ENCODE measurements around the gene SCNN1B.

Gene SCNN1B

DNA sequence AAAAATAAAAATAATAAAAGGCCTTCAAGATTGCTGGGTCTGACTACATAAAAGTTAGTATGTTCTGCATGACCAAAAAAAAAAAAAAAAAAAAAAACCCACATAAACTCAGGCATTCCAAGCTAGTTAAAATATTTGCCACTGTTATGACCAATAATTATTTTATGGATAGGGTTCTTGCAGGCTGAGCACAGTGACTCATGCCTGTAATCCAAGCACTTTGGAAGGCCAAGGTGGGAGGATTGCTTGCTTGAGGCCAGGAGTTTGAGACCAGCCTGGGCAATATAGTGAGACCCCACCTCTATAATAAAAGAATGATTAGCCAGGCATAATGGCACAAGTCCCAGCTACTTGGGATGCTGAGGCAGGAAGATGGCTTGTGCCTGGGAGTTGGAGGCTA is 8.1 kb downstream of the SCNN1B start:
- Histone ChIP-seq H3K9ac (ENCODE audit: low read length) (no peak overlapping the region), H2AFZ (ENCODE audit: low read depth, low read length, severe bottlenecking) (no peak overlapping the region), H3K27me3 (ENCODE audit: low read length) (no peaks in the 10 kb centered on the region), H3F3A (ENCODE audit: insufficient read depth) (no peaks in the 10 kb centered on the region), H3K9me3 (ENCODE audit: insufficient read depth, low read length) (no peaks in the 10 kb centered on the region; the same call in 1 of the 2 replicates), H3K9me2 (replicated peaks; ENCODE audit: insufficient read depth, low read length) (no peaks in the 10 kb centered on the region), H3K4me2 (ENCODE audit: low read depth, low read length, poor library complexity, severe bottlenecking) (no peak overlapping the region), H3K27ac (ENCODE audit: low read depth, low read length) (no peak overlapping the region), H4K20me1 (ENCODE audit: low read depth, low read length) (no peaks in the 10 kb centered on the region), H3K36me3 (ENCODE audit: low read length) (peaks cover 7% of the 10 kb centered on the region), H3K79me2 (ENCODE audit: insufficient read depth, low read length) (no peaks in the 10 kb centered on the region), H3K4me3 (ENCODE audit: insufficient read depth, low read length, poor library complexity, severe bottlenecking) (no peak overlapping the region)
- TF ChIP-seq EZH2phosphoT487 (conservative IDR thresholded peaks at IDR 0.05; ENCODE audit: low read length): no peak
- TF ChIP-seq, protein P1, sequence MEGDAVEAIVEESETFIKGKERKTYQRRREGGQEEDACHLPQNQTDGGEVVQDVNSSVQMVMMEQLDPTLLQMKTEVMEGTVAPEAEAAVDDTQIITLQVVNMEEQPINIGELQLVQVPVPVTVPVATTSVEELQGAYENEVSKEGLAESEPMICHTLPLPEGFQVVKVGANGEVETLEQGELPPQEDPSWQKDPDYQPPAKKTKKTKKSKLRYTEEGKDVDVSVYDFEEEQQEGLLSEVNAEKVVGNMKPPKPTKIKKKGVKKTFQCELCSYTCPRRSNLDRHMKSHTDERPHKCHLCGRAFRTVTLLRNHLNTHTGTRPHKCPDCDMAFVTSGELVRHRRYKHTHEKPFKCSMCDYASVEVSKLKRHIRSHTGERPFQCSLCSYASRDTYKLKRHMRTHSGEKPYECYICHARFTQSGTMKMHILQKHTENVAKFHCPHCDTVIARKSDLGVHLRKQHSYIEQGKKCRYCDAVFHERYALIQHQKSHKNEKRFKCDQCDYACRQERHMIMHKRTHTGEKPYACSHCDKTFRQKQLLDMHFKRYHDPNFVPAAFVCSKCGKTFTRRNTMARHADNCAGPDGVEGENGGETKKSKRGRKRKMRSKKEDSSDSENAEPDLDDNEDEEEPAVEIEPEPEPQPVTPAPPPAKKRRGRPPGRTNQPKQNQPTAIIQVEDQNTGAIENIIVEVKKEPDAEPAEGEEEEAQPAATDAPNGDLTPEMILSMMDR (IDR thresholded peaks at IDR 0.05; ENCODE audit: insufficient read depth, low read length, poor library complexity, severe bottlenecking): no peak

DNA sequence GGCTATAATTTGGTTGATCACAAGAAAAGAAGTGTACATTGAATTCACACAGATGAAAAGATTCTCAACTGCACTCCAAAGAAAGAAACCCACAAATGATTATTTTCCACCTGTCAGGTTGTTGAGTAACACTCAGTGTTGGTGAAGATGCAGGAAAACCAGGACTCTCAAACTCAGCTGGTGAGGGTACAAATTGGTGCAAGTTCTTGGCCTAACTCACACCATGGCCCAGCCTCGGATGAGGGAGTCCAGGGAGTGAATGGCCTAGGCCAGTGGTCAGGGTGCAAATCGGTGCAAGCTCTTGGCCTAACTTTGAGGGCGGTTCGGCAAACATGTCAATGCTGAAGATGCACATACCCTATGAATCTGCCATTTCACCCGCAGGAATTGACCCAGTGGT is 8.6 kb downstream of the SCNN1B start:
- no peaks in the 10 kb centered on the region for H3K79me2 ChIP-seq (ENCODE audit: insufficient read depth, low read length)
- H3K4me3 ChIP-seq (ENCODE audit: insufficient read depth, low read length, poor library complexity, severe bottlenecking): no peak overlapping the region
- no peaks in the 10 kb centered on the region for H3K27me3 ChIP-seq (ENCODE audit: low read length)
- peaks cover 7% of the 10 kb centered on the region for H3K36me3 ChIP-seq (ENCODE audit: low read length)
- no peak overlapping the region for H3K27ac ChIP-seq (ENCODE audit: low read depth, low read length)
- no peak overlapping the region for H3K4me2 ChIP-seq (ENCODE audit: low read depth, low read length, poor library complexity, severe bottlenecking)
- H3K9me2 ChIP-seq (replicated peaks; ENCODE audit: insufficient read depth, low read length): no peaks in the 10 kb centered on the region
- H4K20me1 ChIP-seq (ENCODE audit: low read depth, low read length): no peaks in the 10 kb centered on the region
- TF ChIP-seq, protein P1 (IDR thresholded peaks at IDR 0.05; ENCODE audit: insufficient read depth, low read length, poor library complexity, severe bottlenecking): no peak
- TF ChIP-seq EZH2phosphoT487 (conservative IDR thresholded peaks at IDR 0.05; ENCODE audit: low read length): no peak
- H3K9ac ChIP-seq (ENCODE audit: low read length): no peak overlapping the region
- no peaks in the 10 kb centered on the region for H3F3A ChIP-seq (ENCODE audit: insufficient read depth)
- no peak overlapping the region for H2AFZ ChIP-seq (ENCODE audit: low read depth, low read length, severe bottlenecking)
- no peaks in the 10 kb centered on the region; the same call in 1 of the 2 replicates for H3K9me3 ChIP-seq (ENCODE audit: insufficient read depth, low read length)

DNA sequence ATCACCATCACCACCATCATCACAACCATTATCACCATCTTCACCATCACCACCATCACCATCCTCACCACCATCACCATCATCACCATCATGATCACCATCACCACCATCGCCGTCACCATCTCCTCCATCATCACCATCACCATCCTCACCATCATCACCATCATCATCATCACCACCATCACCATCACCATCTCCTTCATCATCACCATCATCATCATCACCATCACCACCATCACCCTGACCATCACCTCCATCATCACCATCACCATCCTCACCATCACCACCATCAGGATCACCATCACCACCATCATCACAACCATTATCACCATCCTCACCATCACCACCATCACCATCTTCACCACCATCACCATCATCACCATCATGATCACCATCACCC is 14.1 kb downstream of the SCNN1B start:
- H3K79me2 ChIP-seq (ENCODE audit: insufficient read depth, low read length): no peaks in the 10 kb centered on the region
- no peaks in the 10 kb centered on the region for H3F3A ChIP-seq (ENCODE audit: insufficient read depth)
- no peak for TF ChIP-seq EZH2phosphoT487 (conservative IDR thresholded peaks at IDR 0.05; ENCODE audit: low read length)
- TF ChIP-seq, protein P1 (IDR thresholded peaks at IDR 0.05; ENCODE audit: insufficient read depth, low read length, poor library complexity, severe bottlenecking): no peak
- no peaks in the 10 kb centered on the region for H3K9me3 ChIP-seq (ENCODE audit: insufficient read depth, low read length)
- H3K27ac ChIP-seq (ENCODE audit: low read depth, low read length): no peak overlapping the region
- H3K9me2 ChIP-seq (replicated peaks; ENCODE audit: insufficient read depth, low read length): no peaks in the 10 kb centered on the region
- no peaks in the 10 kb centered on the region for H3K27me3 ChIP-seq (ENCODE audit: low read length)
- H3K4me3 ChIP-seq (ENCODE audit: insufficient read depth, low read length, poor library complexity, severe bottlenecking): no peak overlapping the region
- H3K36me3 ChIP-seq (ENCODE audit: low read length): no peaks in the 10 kb centered on the region
- H4K20me1 ChIP-seq (ENCODE audit: low read depth, low read length): no peaks in the 10 kb centered on the region
- H2AFZ ChIP-seq (ENCODE audit: low read depth, low read length, severe bottlenecking): no peak overlapping the region
- H3K9ac ChIP-seq (ENCODE audit: low read length): no peak overlapping the region
- no peak overlapping the region for H3K4me2 ChIP-seq (ENCODE audit: low read depth, low read length, poor library complexity, severe bottlenecking)
